ENCODE data around the gene MRPS16. TPM values are rescaled to one million over a fixed set of nuclear protein-coding genes. Genes with fewer than 3 reads are reported as not detected.

The MRPS16 gene
- total RNA-seq, 1 donor from 2014 or later, result 52.5 TPM

- Histone ChIP-seq H3K4me1 (no peaks in the 10 kb centered on the region), H3K4me3 (no peak overlapping the region), H3K36me3 (peaks cover 11% of the 10 kb centered on the region), H3K9me3 (no peaks in the 10 kb centered on the region), H3K27me3 (no peaks in the 10 kb centered on the region), H3K27ac (no peak overlapping the region)
- DNase-seq, result no peak
- no peak for ATAC-seq
- no peak for TF ChIP-seq CTCF (IDR thresholded peaks at IDR 0.05)
- intact Hi-C loops (cut with DNase I), result no loop called here
Observed at GRCh38 chr10:73206385-73206784, 46.1 kb downstream of the MRPS16 start.

DNA sequence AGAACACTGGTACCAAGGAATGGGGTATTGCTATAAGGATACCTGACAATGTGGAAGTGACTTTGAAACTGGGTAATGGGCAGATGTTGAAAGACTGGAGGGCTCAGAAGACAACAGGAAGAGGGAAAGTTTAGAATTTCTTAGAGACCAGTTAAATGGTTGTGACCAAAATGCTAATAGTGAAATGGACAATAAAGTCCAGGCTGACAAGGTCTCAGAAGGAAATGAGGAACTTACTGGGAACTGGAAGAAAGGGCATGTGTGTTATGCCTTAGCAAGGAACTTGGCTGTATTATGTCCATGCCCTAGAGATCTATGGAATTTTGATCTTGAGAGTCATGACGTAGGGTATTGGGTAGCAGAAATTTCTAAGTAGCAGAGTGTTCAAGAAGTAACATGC, 46.6 kb downstream of the MRPS16 start:
- Histone ChIP-seq H3K4me3 (no peak overlapping the region), H3K9me3 (no peaks in the 10 kb centered on the region), H3K27me3 (no peaks in the 10 kb centered on the region), H3K4me1 (no peaks in the 10 kb centered on the region), H3K27ac (no peak overlapping the region), H3K36me3 (peaks cover 11% of the 10 kb centered on the region)
- intact Hi-C loops (cut with DNase I), result no loop called here
- no peak for TF ChIP-seq CTCF (IDR thresholded peaks at IDR 0.05)
- ATAC-seq (peak; percentile 68), DNase-seq (no peak)

GRCh38 chr10:73205081-73205480, 47.4 kb downstream of the MRPS16 start:
- no peaks in the 10 kb centered on the region for H3K4me1 ChIP-seq
- no peak overlapping the region for H3K27ac ChIP-seq
- no peak overlapping the region for H3K4me3 ChIP-seq
- H3K9me3 ChIP-seq, result no peaks in the 10 kb centered on the region
- H3K36me3 ChIP-seq, result peaks cover 6% of the 10 kb centered on the region
- no peak for TF ChIP-seq CTCF (IDR thresholded peaks at IDR 0.05)
- no peaks in the 10 kb centered on the region for H3K27me3 ChIP-seq
- peak; percentile 35 for ATAC-seq
- DNase-seq, result no peak
- intact Hi-C loops (cut with DNase I), result no loop called here

Other genes with a start within 250 kb of the MRPS16 start
- gene P4HA1, start 155.8 kb downstream of the MRPS16 start, total RNA-seq, result 51.8 TPM
- 2.3 TPM for gene NUDT13, start 142.2 kb downstream of the MRPS16 start, total RNA-seq
- 27.8 TPM for gene ECD, start 84.6 kb downstream of the MRPS16 start, total RNA-seq
- gene FAM149B1, start 84.5 kb downstream of the MRPS16 start, total RNA-seq, result 18.6 TPM
- 12.4 TPM for gene DNAJC9, start 5.4 kb downstream of the MRPS16 start, total RNA-seq
- gene CFAP70, start 106.2 kb upstream of the MRPS16 start, total RNA-seq, result 2.7 TPM
- gene ANXA7, start 161.4 kb upstream of the MRPS16 start, total RNA-seq, result 102 TPM
- gene MSS51, start 180.9 kb upstream of the MRPS16 start, total RNA-seq, result 3.0 TPM
- 38.0 TPM for gene PPP3CB, start 243.4 kb upstream of the MRPS16 start, total RNA-seq

Data from upper lobe of right lung (tissue), 1 donor.